ENCODE results near the gene SCARF2. TPM values are rescaled to one million over a fixed set of nuclear protein-coding genes. Genes with fewer than 3 reads are reported as not detected.

SCARF2 gene
- total and polyA plus RNA-seq, 10 donors, result 1.1 to 18.0 (median 9.4) TPM

- 56 to 79% (median 62%) methylated on average over 17 to 31 of the region's 31 CpGs for WGBS, 5 donors
- H3K4me1 ChIP-seq, result peaks cover 11 to 46% (median 28%) of the 10 kb centered on the region in 6 donors
- TF ChIP-seq POLR2A (IDR thresholded peaks at IDR 0.05) (no peak), POLR2AphosphoS5 (IDR thresholded peaks at IDR 0.05) (no peak), CTCF (IDR thresholded peaks at IDR 0.05 in 8 of 11, conservative IDR thresholded peaks at IDR 0.05 in 3 of 11) (no peak)
- H3K27me3 ChIP-seq (replicated peaks in 1 of 7), result peaks cover 0 to 65% (median 37%) of the 10 kb centered on the region in 7 donors
- intact Hi-C loops (cut with DNase I; ENCODE audit: low total_unique reads), result no loop called here
- DNase-seq, result peak; percentile 63
- H3K9me3 ChIP-seq, result no peaks in the 10 kb centered on the region
- peaks cover 0 to 35% (median 0%) of the 10 kb centered on the region in 6 donors for H3K36me3 ChIP-seq
- no peak overlapping the region for H3K4me3 ChIP-seq
- H3K27ac ChIP-seq, result peak overlapping the region in 5 of 8 donors; percentile 18 to 41 (median 39)
Observed at GRCh38 chr22:20423906-20424551, 13.6 kb downstream of the SCARF2 start.

GRCh38 chr22:20423008-20423905, 14.4 kb downstream of the SCARF2 start:
- Histone ChIP-seq H3K4me1 (peaks cover 13 to 43% (median 29%) of the 10 kb centered on the region in 6 donors), H3K9me3 (no peaks in the 10 kb centered on the region), H3K4me3 (no peak overlapping the region), H3K27me3 (replicated peaks in 1 of 7) (peaks cover 0 to 58% (median 34%) of the 10 kb centered on the region in 7 donors), H3K36me3 (peaks cover 0 to 27% (median 0%) of the 10 kb centered on the region in 6 donors), H3K27ac (peak overlapping the region in 5 of 8 donors; percentile 18 to 41 (median 39))
- WGBS, 5 donors, result 57 to 79% (median 68%) methylated on average over 19 to 20 of the region's 20 CpGs
- intact Hi-C loops (cut with DNase I; ENCODE audit: low total_unique reads), result no loop called here
- peak; percentile 70 for DNase-seq
- TF ChIP-seq POLR2AphosphoS5 (IDR thresholded peaks at IDR 0.05) (peak in 1 of 3 donors; percentile 52), POLR2A (IDR thresholded peaks at IDR 0.05) (no peak)

- Histone ChIP-seq H3K4me1 (peaks cover 14 to 50% (median 33%) of the 10 kb centered on the region in 6 donors), H3K27me3 (replicated peaks in 1 of 7) (peaks cover 0 to 49% (median 31%) of the 10 kb centered on the region in 7 donors), H3K4me3 (no peak overlapping the region), H3K9me3 (no peaks in the 10 kb centered on the region), H3K36me3 (peaks cover 0 to 22% (median 0%) of the 10 kb centered on the region in 6 donors), H3K27ac (no peak overlapping the region)
- peak; percentile 56 for DNase-seq
- TF ChIP-seq POLR2AphosphoS5 (IDR thresholded peaks at IDR 0.05) (no peak), CTCF (IDR thresholded peaks at IDR 0.05 in 8 of 11, conservative IDR thresholded peaks at IDR 0.05 in 3 of 11) (no peak), POLR2A (IDR thresholded peaks at IDR 0.05) (no peak)
- intact Hi-C loops (cut with DNase I; ENCODE audit: low total_unique reads), result no loop called here
- 54 to 59% (median 56%) methylated on average over 21 of the region's 21 CpGs for WGBS, 5 donors
Observed at GRCh38 chr22:20422271-20423007, 15.2 kb downstream of the SCARF2 start.

- DNase-seq, result no peak
- Histone ChIP-seq H3K27me3 (replicated peaks in 1 of 7) (peaks cover 0 to 40% (median 26%) of the 10 kb centered on the region in 7 donors), H3K36me3 (peaks cover 0 to 15% (median 0%) of the 10 kb centered on the region in 6 donors), H3K9me3 (no peaks in the 10 kb centered on the region), H3K4me3 (no peak overlapping the region), H3K4me1 (peaks cover 14 to 50% (median 33%) of the 10 kb centered on the region in 6 donors), H3K27ac (no peak overlapping the region)
- TF ChIP-seq POLR2AphosphoS5 (IDR thresholded peaks at IDR 0.05) (no peak), CTCF (IDR thresholded peaks at IDR 0.05 in 8 of 11, conservative IDR thresholded peaks at IDR 0.05 in 3 of 11) (no peak), POLR2A (IDR thresholded peaks at IDR 0.05) (no peak)
- intact Hi-C loops (cut with DNase I; ENCODE audit: low total_unique reads), result no loop called here
- 91 to 98% (median 92%) methylated on average over 7 of the region's 7 CpGs for WGBS, 5 donors
Observed at GRCh38 chr22:20421507-20421874, 16.1 kb downstream of the SCARF2 start.

Measured in spleen (tissue), 11 donors.